Panc1 (cell line): ENCODE measurements around the gene CHST6.

Experiments
- CTCF ChIP-seq: fragments of 450-650 bp; IDR thresholded peaks from 2 replicates; pipeline ENCODE4 v1.5.1; 2017; ENCODE audit warnings: mild to moderate bottlenecking
- POLR2AphosphoS5 ChIP-seq: IDR thresholded peaks from 2 replicates; pipeline ENCODE4 v1.6.1; 2012; ENCODE audit warnings: mild to moderate bottlenecking, low read depth, low read length, moderate library complexity
- SIN3A ChIP-seq: IDR thresholded peaks from 2 replicates; pipeline ENCODE4 v1.6.1; 2012; ENCODE audit warnings: low read depth, mild to moderate bottlenecking, low read length, moderate library complexity, borderline replicate concordance; ENCODE audit not compliant: insufficient read depth
- TCF7L2 ChIP-seq: IDR thresholded peaks from 2 replicates; pipeline ENCODE4 v1.6.1; 2011; ENCODE audit warnings: mild to moderate bottlenecking, low read depth, low read length, inconsistent platforms

GRCh38 chr16:75534560-75535205, 39.4 kb upstream of the CHST6 start:
- TF ChIP-seq CTCF (no peak), POLR2AphosphoS5 (no peak), TCF7L2 (no peak), SIN3A (no peak)
